Body of pancreas (tissue), 4 donors: ENCODE measurements around the gene EVA1B. TPM values are rescaled to one million over a fixed set of nuclear protein-coding genes. Genes with fewer than 3 reads are reported as not detected.

Source experiments
- ATAC-seq: fragments of 150-250 bp; one replicate; pipeline ENCODE4 v1.9.1; 2016
- DNase-seq, 4 donors: peaks; one replicate each; pipeline ENCODE4 v3.0.0-alpha.2; 2019
- H3K27ac ChIP-seq, 4 donors: fragments of 200-600 bp; sonication (generic); 1 replicate in 3 of 4; 2 replicates in 1 of 4; pipeline versions ENCODE4 v1.5.1 to v1.6.1; 2016 to 2019; ENCODE audit warnings: mild to moderate bottlenecking in 1 of 4, mixed read lengths in 1 of 4, moderate library complexity in 1 of 4
- H3K27me3 ChIP-seq, 2 donors: fragments of 200-600 bp; sonication (generic); one replicate each; pipeline ENCODE4 v1.6.0; 2016; ENCODE audit warnings: mild to moderate bottlenecking in 1 of 2
- H3K36me3 ChIP-seq, 2 donors: fragments of 200-600 bp; sonication (generic); replicated peaks in 1 of 2; 2 replicates each; pipeline ENCODE4 v1.5.1; 2016; ENCODE audit warnings: low read depth in 2 of 2; ENCODE audit not compliant: insufficient read depth in 1 of 2
- H3K4me1 ChIP-seq: fragments of 200-600 bp; sonication (generic); one replicate; pipeline ENCODE4 v1.6.0; 2016
- H3K4me3 ChIP-seq, 2 donors: fragments of 200-600 bp; sonication (generic); 1 replicate in 1 of 2; 2 replicates in 1 of 2; pipeline ENCODE4 v1.5.1; 2016 to 2019
- H3K9me3 ChIP-seq, 3 donors: fragments of 200-600 bp; sonication (generic); 1 replicate in 2 of 3; 2 replicates in 1 of 3; pipeline ENCODE4 v1.5.1; 2016
- CTCF ChIP-seq, 7 experiments: fragments of 450-650 bp in 4 of 7; fragments of 200-600 bp in 3 of 7; sonication (generic) in 3 of 7; IDR thresholded peaks; one replicate each; pipeline ENCODE4 v1.5.1; 2016 to 2019; ENCODE audit warnings: antibody characterized with exemption in 7 of 7
- POLR2A ChIP-seq, 3 donors: fragments of 450-650 bp; IDR thresholded peaks; one replicate each; pipeline ENCODE4 v1.6.1; 2016; ENCODE audit warnings: antibody characterized with exemption in 3 of 3, mild to moderate bottlenecking in 2 of 3
- WGBS, 2 donors: methylation state at CpG; one replicate each; pipeline ENCODE4 v1.1.5; 2017; 5-methylcytosine and 5-hydroxymethylcytosine counted together
- intact Hi-C: fragments of 100-400 bp; cut with DNase I; formaldehyde crosslinking; loops from one replicate; pipeline ENCODE4 v1.15.1; 2023
- total RNA-seq, 2 donors: library from RNA; depleted of rRNA; stranded (reverse); fragments of >200 nt; gene quantifications; one replicate each; pipeline ENCODE4 v1.1.0, GENCODE V29; 2016

EVA1B gene
- total RNA-seq, 2 donors from 2014 or later, result 32.2 to 32.3 TPM

GRCh38 chr1:36322786-36323635, 434 bp downstream of the EVA1B start:
- DNase-seq (peak in 2 of 4 donors; percentile 27 to 33), ATAC-seq (peak; percentile 38)
- Histone ChIP-seq H3K36me3 (no peaks in the 10 kb centered on the region), H3K27ac (peak overlapping the region; percentile 27 to 70 (median 56)), H3K4me1 (peaks cover 23% of the 10 kb centered on the region), H3K27me3 (no peaks in the 10 kb centered on the region), H3K9me3 (no peaks in the 10 kb centered on the region), H3K4me3 (peak overlapping the region in 1 of 2 donors; percentile 63)
- TF ChIP-seq CTCF (IDR thresholded peaks at IDR 0.05) (no peak), POLR2A (IDR thresholded peaks at IDR 0.05) (no peak)
- 4 to 80% methylated on average over 9 to 59 of the region's 83 CpGs for WGBS, 2 donors
- intact Hi-C loops, result no loop called here

GRCh38 chr1:36322041-36322785, 1.2 kb downstream of the EVA1B start:
- DNase-seq (no peak), ATAC-seq (no peak)
- Histone ChIP-seq H3K4me1 (peaks cover 23% of the 10 kb centered on the region), H3K4me3 (no peak overlapping the region), H3K27me3 (no peaks in the 10 kb centered on the region), H3K9me3 (no peaks in the 10 kb centered on the region), H3K36me3 (no peaks in the 10 kb centered on the region), H3K27ac (peak overlapping the region; percentile 27 to 70 (median 56))
- 58 to 69% methylated on average over 13 to 56 of the region's 67 CpGs for WGBS, 2 donors
- TF ChIP-seq POLR2A (IDR thresholded peaks at IDR 0.05), result no peak
- no peak for TF ChIP-seq CTCF (IDR thresholded peaks at IDR 0.05)
- intact Hi-C loops, result no loop called here

GRCh38 chr1:36321119-36321951, 2.1 kb downstream of the EVA1B start:
- Histone ChIP-seq H3K36me3 (no peaks in the 10 kb centered on the region), H3K4me3 (no peak overlapping the region), H3K4me1 (peaks cover 23% of the 10 kb centered on the region), H3K9me3 (no peaks in the 10 kb centered on the region), H3K27ac (peak overlapping the region in 1 of 4 donors; percentile 53), H3K27me3 (no peaks in the 10 kb centered on the region)
- TF ChIP-seq CTCF (IDR thresholded peaks at IDR 0.05) (no peak), POLR2A (IDR thresholded peaks at IDR 0.05) (no peak)
- intact Hi-C loops, result no loop called here
- ATAC-seq, result peak; percentile 8
- peak; percentile 39 to 56 (median 52) for DNase-seq
- 42 to 88% methylated on average over 18 to 53 of the region's 59 CpGs for WGBS, 2 donors

GRCh38 chr1:36320767-36321118, 2.7 kb downstream of the EVA1B start:
- TF ChIP-seq CTCF (IDR thresholded peaks at IDR 0.05) (no peak), POLR2A (IDR thresholded peaks at IDR 0.05) (no peak)
- 30 to 51% methylated on average over 7 to 23 of the region's 23 CpGs for WGBS, 2 donors
- intact Hi-C loops, result no loop called here
- Histone ChIP-seq H3K27me3 (no peaks in the 10 kb centered on the region), H3K27ac (peak overlapping the region in 1 of 4 donors; percentile 53), H3K9me3 (no peaks in the 10 kb centered on the region), H3K36me3 (no peaks in the 10 kb centered on the region), H3K4me1 (peaks cover 23% of the 10 kb centered on the region), H3K4me3 (no peak overlapping the region)
- ATAC-seq (no peak), DNase-seq (no peak)
